ENCODE data around the gene SCO2. TPM values are rescaled to one million over a fixed set of nuclear protein-coding genes. Genes with fewer than 3 reads are reported as not detected.

The SCO2 gene
- total and polyA plus RNA-seq, 2 of the 13 experiments (the other 11 are each of a cell fraction or from before 2014, with no cell fraction given): 0.32 to 3.7 TPM

- TF ChIP-seq SNAPC4 (CRISPR knock-in tag; IDR thresholded peaks at IDR 0.05): no peak
- no peak for TF ChIP-seq ZFP36 (IDR thresholded peaks at IDR 0.05; ENCODE audit: borderline replicate concordance, low read depth, low read length, partially characterized antibody)
- TF ChIP-seq ZNF101 (CRISPR knock-in tag; IDR thresholded peaks at IDR 0.05; ENCODE audit: borderline replicate concordance, low read depth): 0 out of 2 replicates have a peak, but pooled peaks have one; percentile 5
- no peak for TF ChIP-seq ISX (CRISPR knock-in tag; conservative IDR thresholded peaks at IDR 0.05)
- no peak for TF ChIP-seq GRHL1 (CRISPR knock-in tag; conservative IDR thresholded peaks at IDR 0.05)
- TF ChIP-seq ZFYVE20 (CRISPR knock-in tag; IDR thresholded peaks at IDR 0.05; ENCODE audit: borderline replicate concordance, low read depth): no peak
- 0 out of 2 replicates have a peak, but pooled peaks have one; percentile 11 for TF ChIP-seq ZNF749 (CRISPR knock-in tag; IDR thresholded peaks at IDR 0.05; ENCODE audit: borderline replicate concordance)
- no peak for TF ChIP-seq ZNF597 (CRISPR knock-in tag; IDR thresholded peaks at IDR 0.05)
- TF ChIP-seq PREB (CRISPR knock-in tag; IDR thresholded peaks at IDR 0.05): no peak
- no peak; a peak in 1 of 4 replicates for TF ChIP-seq HMGXB4 (CRISPR knock-in tag; IDR thresholded peaks at IDR 0.05; ENCODE audit: borderline replicate concordance in 1 of 2, low read depth in 1 of 2)
- no peak for TF ChIP-seq SALL2 (CRISPR knock-in tag; IDR thresholded peaks at IDR 0.05)
- no peak for TF ChIP-seq PRDM10 (CRISPR knock-in tag; IDR thresholded peaks at IDR 0.05; ENCODE audit: low read depth)
- peak; percentile 15; the same call in 1 of the 2 replicates for TF ChIP-seq CCDC6 (CRISPR knock-in tag; IDR thresholded peaks at IDR 0.05)
- no peak for TF ChIP-seq SRSF1 (optimal IDR thresholded peaks at IDR 0.05; ENCODE audit: low read depth, low read length)
Observed at GRCh38 chr22:50525858-50526107, 385 bp upstream of the SCO2 start (continued).

All from HepG2 (cell line).